SK-N-SH treated with all-trans-retinoic acid at 6 μM for 48 hours (cell line): ENCODE results near the gene MRPS2.

Experiments
- ATAC-seq: fragments of 200-7000 bp; cut with Tn5 transposase; 3 replicates; pipeline ENCODE4 v1.9.1; 2020; ENCODE audit warnings: mild to moderate bottlenecking, moderate library complexity
- ARNTL ChIP-seq: fragments of 450-650 bp; formaldehyde crosslinking; IDR thresholded peaks from 2 replicates; pipeline ENCODE4 v1.5.0; 2020; ENCODE audit warnings: low read depth, mild to moderate bottlenecking, moderate library complexity, borderline replicate concordance
- BACH2 ChIP-seq: fragments of 250-450 bp; sonication (Bioruptor Pico); IDR thresholded peaks from 2 replicates; pipeline ENCODE4 v1.9.0; 2021; ENCODE audit warnings: mild to moderate bottlenecking, borderline replicate concordance
- CSDC2 ChIP-seq: fragments of 250-450 bp; sonication (Bioruptor Pico); IDR thresholded peaks from 2 replicates; pipeline ENCODE4 v1.5.0; 2020; ENCODE audit warnings: mild to moderate bottlenecking, moderate library complexity
- ESRRG ChIP-seq: fragments of 250-450 bp; sonication (Bioruptor Pico); IDR thresholded peaks from 2 replicates; pipeline ENCODE4 v1.6.1; 2021; ENCODE audit warnings: mild to moderate bottlenecking
- GLIS3 ChIP-seq: fragments of 250-450 bp; sonication (Bioruptor Pico); IDR thresholded peaks from 2 replicates; pipeline ENCODE4 v1.5.0; 2020; ENCODE audit warnings: mild to moderate bottlenecking, moderate library complexity
- OSR1 ChIP-seq: fragments of 250-450 bp; sonication (Bioruptor Pico); IDR thresholded peaks from 2 replicates; pipeline ENCODE4 v1.8.0; 2022; ENCODE audit warnings: moderate library complexity, mild to moderate bottlenecking, inconsistent platforms
- RARB ChIP-seq: fragments of 250-450 bp; sonication (Bioruptor Pico); IDR thresholded peaks from 2 replicates; pipeline ENCODE4 v1.8.0; 2021; ENCODE audit warnings: mild to moderate bottlenecking, moderate library complexity
- SNAI2 ChIP-seq: fragments of 250-450 bp; sonication (Bioruptor Pico); IDR thresholded peaks from 2 replicates; pipeline ENCODE4 v1.5.0; 2020; ENCODE audit warnings: mild to moderate bottlenecking, moderate library complexity
- TCF4 ChIP-seq: fragments of 250-450 bp; sonication (Bioruptor Pico); IDR thresholded peaks from 2 replicates; pipeline ENCODE4 v1.8.0; 2021; ENCODE audit warnings: mild to moderate bottlenecking, moderate library complexity, borderline replicate concordance
- TOX ChIP-seq: fragments of 250-450 bp; sonication (Bioruptor Pico); IDR thresholded peaks from 2 replicates; pipeline ENCODE4 v1.8.0; 2021; ENCODE audit warnings: mild to moderate bottlenecking, moderate library complexity, borderline replicate concordance
- TSHZ2 ChIP-seq: fragments of 250-450 bp; sonication (Bioruptor Pico); IDR thresholded peaks from 2 replicates; pipeline ENCODE4 v1.5.0; 2020; ENCODE audit warnings: mild to moderate bottlenecking, moderate library complexity
- ZC3H10 ChIP-seq: fragments of 250-450 bp; sonication (Bioruptor Pico); IDR thresholded peaks from 2 replicates; pipeline ENCODE4 v1.5.1; 2021; ENCODE audit warnings: mild to moderate bottlenecking, moderate library complexity
- ZFP3 ChIP-seq: fragments of 250-450 bp; sonication (Bioruptor Pico); IDR thresholded peaks from 2 replicates; pipeline ENCODE4 v1.5.0; 2020; ENCODE audit warnings: mild to moderate bottlenecking, moderate library complexity
- ZFP30 ChIP-seq: fragments of 450-650 bp; formaldehyde crosslinking; IDR thresholded peaks from 2 replicates; pipeline ENCODE4 v1.5.0; 2022; ENCODE audit warnings: mild to moderate bottlenecking, moderate library complexity
- ZNF565 ChIP-seq: fragments of 450-650 bp; formaldehyde crosslinking; conservative IDR thresholded peaks from 2 replicates; pipeline ENCODE4 v1.5.0; 2020; ENCODE audit warnings: low read depth, mild to moderate bottlenecking, moderate library complexity
- ZNF70 ChIP-seq: fragments of 450-650 bp; formaldehyde crosslinking; IDR thresholded peaks from 2 replicates; pipeline ENCODE4 v1.5.0; 2020; ENCODE audit warnings: mild to moderate bottlenecking, moderate library complexity
- ZNF8 ChIP-seq: fragments of 450-650 bp; formaldehyde crosslinking; IDR thresholded peaks from 2 replicates; pipeline ENCODE4 v1.5.0; 2020; ENCODE audit warnings: mild to moderate bottlenecking, moderate library complexity
- TF ChIP-seq, protein P1 (sequence below): fragments of 250-450 bp; sonication (Bioruptor Pico); IDR thresholded peaks from 2 replicates; pipeline ENCODE4 v1.8.0; 2021; ENCODE audit warnings: low read depth, mild to moderate bottlenecking, moderate library complexity, borderline replicate concordance
- TF ChIP-seq, protein P2 (sequence below): fragments of 250-450 bp; sonication (Bioruptor Pico); IDR thresholded peaks from 2 replicates; pipeline ENCODE4 v1.5.1; 2020; ENCODE audit warnings: low read depth, mild to moderate bottlenecking, moderate library complexity
- TF ChIP-seq, protein P3 (sequence below): fragments of 250-450 bp; sonication (Bioruptor Pico); IDR thresholded peaks from 2 replicates; pipeline ENCODE4 v1.5.1; 2021; ENCODE audit warnings: mild to moderate bottlenecking, moderate library complexity
- TF ChIP-seq, protein P4 (sequence below): fragments of 250-450 bp; sonication (Bioruptor Pico); IDR thresholded peaks from 2 replicates; pipeline ENCODE4 v1.8.0; 2020; ENCODE audit warnings: mild to moderate bottlenecking, moderate library complexity, borderline replicate concordance

The MRPS2 gene

GRCh38 chr9:135485385-135485784 lies 15.1 kb upstream of the MRPS2 start (continued):
- TF ChIP-seq, protein P1, sequence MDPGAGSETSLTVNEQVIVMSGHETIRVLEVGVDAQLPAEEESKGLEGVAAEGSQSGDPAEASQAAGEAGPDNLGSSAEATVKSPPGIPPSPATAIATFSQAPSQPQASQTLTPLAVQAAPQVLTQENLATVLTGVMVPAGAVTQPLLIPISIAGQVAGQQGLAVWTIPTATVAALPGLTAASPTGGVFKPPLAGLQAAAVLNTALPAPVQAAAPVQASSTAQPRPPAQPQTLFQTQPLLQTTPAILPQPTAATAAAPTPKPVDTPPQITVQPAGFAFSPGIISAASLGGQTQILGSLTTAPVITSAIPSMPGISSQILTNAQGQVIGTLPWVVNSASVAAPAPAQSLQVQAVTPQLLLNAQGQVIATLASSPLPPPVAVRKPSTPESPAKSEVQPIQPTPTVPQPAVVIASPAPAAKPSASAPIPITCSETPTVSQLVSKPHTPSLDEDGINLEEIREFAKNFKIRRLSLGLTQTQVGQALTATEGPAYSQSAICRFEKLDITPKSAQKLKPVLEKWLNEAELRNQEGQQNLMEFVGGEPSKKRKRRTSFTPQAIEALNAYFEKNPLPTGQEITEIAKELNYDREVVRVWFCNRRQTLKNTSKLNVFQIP (CRISPR knock-in tag): no peak
- no peak for TF ChIP-seq ZFP3 (CRISPR knock-in tag)
- TF ChIP-seq CSDC2: no peak
- no peak for TF ChIP-seq ZNF565
- TF ChIP-seq, all 23 proteins: peak for 0

DNA sequence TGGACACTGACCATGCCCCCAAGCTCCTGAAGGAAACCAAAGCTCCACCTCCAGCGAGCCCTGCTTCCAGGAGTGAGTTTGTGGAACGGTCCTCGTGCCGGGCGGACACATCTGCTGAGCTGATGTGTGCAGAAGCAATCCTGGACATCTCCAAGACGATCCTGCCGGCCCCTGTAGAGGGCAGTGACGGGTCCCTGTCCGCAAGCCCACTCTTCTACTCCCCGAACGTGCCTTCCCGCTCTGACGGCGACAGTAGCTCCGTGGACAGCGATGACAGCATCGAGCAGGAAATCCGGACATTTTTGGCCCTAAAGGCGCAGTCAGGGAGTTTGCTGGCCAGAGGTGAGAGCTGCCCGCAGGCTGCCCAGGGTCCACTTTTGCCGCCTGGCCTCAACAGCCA lies 14.7 kb upstream of the MRPS2 start:
- no peak for ATAC-seq
- TF ChIP-seq CSDC2 (no peak), ESRRG (CRISPR knock-in tag) (no peak)

DNA sequence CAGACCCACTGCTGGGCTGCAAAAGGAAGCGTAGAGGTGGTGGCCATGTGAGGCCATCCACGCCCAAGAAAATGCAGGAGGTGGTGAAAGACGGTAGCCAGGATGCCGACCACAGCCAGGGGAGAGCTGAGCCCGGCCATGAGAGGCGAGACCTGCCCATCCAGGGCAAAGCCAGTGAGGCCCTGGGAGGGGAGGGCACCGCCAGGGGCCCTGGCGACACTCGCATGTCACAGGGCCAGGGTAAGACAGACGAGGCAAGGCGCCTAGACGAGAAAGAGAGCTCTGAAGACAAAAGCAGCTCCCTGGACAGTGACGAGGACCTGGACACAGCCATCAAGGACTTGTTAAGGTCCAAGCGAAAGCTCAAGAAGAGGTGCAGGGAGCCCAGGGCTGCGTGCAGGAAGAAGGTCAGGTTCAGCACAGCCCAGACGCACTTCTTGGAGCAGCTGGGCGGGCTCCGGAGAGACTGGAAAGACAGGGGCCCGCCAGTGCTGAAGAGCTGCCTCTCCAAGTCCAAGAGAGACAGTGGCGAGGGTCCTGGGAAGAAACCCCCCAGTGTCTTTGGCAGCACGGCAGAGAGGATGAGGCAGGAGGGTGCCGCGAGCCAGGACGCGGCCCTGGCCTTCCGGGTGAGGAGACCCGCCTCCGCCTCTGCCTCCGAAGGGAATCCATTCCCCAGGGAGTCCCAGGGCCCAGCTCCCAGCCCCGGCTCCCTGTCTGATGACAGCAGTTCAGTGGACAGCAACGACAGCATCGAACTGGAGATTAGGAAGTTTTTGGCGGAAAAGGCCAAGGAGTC lies 14.0 kb upstream of the MRPS2 start:
- ATAC-seq: no peak
- no peak for TF ChIP-seq ZNF70 (CRISPR knock-in tag)
- TF ChIP-seq ARNTL (CRISPR knock-in tag): no peak
- no peak for TF ChIP-seq ZFP30 (CRISPR knock-in tag)
- TF ChIP-seq, protein P2, sequence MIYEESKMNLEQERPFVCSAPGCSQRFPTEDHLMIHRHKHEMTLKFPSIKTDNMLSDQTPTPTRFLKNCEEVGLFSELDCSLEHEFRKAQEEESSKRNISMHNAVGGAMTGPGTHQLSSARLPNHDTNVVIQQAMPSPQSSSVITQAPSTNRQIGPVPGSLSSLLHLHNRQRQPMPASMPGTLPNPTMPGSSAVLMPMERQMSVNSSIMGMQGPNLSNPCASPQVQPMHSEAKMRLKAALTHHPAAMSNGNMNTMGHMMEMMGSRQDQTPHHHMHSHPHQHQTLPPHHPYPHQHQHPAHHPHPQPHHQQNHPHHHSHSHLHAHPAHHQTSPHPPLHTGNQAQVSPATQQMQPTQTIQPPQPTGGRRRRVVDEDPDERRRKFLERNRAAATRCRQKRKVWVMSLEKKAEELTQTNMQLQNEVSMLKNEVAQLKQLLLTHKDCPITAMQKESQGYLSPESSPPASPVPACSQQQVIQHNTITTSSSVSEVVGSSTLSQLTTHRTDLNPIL (CRISPR knock-in tag): no peak
- no peak for TF ChIP-seq GLIS3 (CRISPR knock-in tag)
- TF ChIP-seq RARB: no peak
- no peak for TF ChIP-seq ZFP3 (CRISPR knock-in tag)
- TF ChIP-seq ZNF8: no peak
- TF ChIP-seq SNAI2 (CRISPR knock-in tag): no peak
- TF ChIP-seq, protein P3, sequence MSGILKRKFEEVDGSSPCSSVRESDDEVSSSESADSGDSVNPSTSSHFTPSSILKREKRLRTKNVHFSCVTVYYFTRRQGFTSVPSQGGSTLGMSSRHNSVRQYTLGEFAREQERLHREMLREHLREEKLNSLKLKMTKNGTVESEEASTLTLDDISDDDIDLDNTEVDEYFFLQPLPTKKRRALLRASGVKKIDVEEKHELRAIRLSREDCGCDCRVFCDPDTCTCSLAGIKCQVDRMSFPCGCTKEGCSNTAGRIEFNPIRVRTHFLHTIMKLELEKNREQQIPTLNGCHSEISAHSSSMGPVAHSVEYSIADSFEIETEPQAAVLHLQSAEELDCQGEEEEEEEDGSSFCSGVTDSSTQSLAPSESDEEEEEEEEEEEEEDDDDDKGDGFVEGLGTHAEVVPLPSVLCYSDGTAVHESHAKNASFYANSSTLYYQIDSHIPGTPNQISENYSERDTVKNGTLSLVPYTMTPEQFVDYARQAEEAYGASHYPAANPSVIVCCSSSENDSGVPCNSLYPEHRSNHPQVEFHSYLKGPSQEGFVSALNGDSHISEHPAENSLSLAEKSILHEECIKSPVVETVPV (CRISPR knock-in tag): no peak
- TF ChIP-seq CSDC2: no peak
- no peak for TF ChIP-seq TSHZ2 (CRISPR knock-in tag)
- TF ChIP-seq ESRRG (CRISPR knock-in tag): no peak
- TF ChIP-seq ZC3H10 (CRISPR knock-in tag): no peak
- no peak for TF ChIP-seq TOX (CRISPR knock-in tag)
- no peak for TF ChIP-seq BACH2 (CRISPR knock-in tag)
- no peak for TF ChIP-seq ZNF565
- TF ChIP-seq TCF4: no peak
- TF ChIP-seq OSR1: no peak
- TF ChIP-seq, protein P4, sequence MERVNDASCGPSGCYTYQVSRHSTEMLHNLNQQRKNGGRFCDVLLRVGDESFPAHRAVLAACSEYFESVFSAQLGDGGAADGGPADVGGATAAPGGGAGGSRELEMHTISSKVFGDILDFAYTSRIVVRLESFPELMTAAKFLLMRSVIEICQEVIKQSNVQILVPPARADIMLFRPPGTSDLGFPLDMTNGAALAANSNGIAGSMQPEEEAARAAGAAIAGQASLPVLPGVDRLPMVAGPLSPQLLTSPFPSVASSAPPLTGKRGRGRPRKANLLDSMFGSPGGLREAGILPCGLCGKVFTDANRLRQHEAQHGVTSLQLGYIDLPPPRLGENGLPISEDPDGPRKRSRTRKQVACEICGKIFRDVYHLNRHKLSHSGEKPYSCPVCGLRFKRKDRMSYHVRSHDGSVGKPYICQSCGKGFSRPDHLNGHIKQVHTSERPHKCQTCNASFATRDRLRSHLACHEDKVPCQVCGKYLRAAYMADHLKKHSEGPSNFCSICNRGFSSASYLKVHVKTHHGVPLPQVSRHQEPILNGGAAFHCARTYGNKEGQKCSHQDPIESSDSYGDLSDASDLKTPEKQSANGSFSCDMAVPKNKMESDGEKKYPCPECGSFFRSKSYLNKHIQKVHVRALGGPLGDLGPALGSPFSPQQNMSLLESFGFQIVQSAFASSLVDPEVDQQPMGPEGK (CRISPR knock-in tag): no peak
